ENCODE measurements around the gene MYADM. TPM values are rescaled to one million over a fixed set of nuclear protein-coding genes. Genes with fewer than 3 reads are reported as not detected.

The MYADM gene
- total and polyA plus RNA-seq, 2 donors, result 31.9 to 271 TPM

DNA sequence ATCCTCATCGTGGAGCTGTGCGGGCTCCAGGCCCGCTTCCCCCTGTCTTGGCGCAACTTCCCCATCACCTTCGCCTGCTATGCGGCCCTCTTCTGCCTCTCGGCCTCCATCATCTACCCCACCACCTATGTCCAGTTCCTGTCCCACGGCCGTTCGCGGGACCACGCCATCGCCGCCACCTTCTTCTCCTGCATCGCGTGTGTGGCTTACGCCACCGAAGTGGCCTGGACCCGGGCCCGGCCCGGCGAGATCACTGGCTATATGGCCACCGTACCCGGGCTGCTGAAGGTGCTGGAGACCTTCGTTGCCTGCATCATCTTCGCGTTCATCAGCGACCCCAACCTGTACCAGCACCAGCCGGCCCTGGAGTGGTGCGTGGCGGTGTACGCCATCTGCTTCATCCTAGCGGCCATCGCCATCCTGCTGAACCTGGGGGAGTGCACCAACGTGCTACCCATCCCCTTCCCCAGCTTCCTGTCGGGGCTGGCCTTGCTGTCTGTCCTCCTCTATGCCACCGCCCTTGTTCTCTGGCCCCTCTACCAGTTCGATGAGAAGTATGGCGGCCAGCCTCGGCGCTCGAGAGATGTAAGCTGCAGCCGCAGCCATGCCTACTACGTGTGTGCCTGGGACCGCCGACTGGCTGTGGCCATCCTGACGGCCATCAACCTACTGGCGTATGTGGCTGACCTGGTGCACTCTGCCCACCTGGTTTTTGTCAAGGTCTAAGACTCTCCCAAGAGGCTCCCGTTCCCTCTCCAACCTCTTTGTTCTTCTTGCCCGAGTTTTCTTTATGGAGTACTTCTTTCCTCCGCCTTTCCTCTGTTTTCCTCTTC is 6.3 kb downstream of the MYADM start:
- no peaks in the 10 kb centered on the region for H3K4me1 ChIP-seq (ENCODE audit: insufficient read depth)
- no peak overlapping the region for H3K4me3 ChIP-seq (ENCODE audit: low read depth, low read length)
- DNase-seq (ENCODE audit: extremely low spot score), result no peak
- no peak overlapping the region for H3K27ac ChIP-seq (ENCODE audit: low read depth)
- H3K36me3 ChIP-seq (ENCODE audit: insufficient read depth), result peaks cover 2% of the 10 kb centered on the region
- 90% methylated on average over 51 of the region's 51 CpGs for WGBS

- Histone ChIP-seq H3K27ac (ENCODE audit: low read depth) (no peak overlapping the region), H3K36me3 (ENCODE audit: insufficient read depth) (peaks cover 2% of the 10 kb centered on the region), H3K4me3 (ENCODE audit: low read depth, low read length) (no peak overlapping the region), H3K4me1 (ENCODE audit: insufficient read depth) (no peaks in the 10 kb centered on the region)
- no peak for DNase-seq (ENCODE audit: extremely low spot score)
- WGBS, result 72% methylated on average over 6 of the region's 6 CpGs
These were observed 6.9 kb downstream of the MYADM start for GRCh38 chr19:53874606-53874990.

DNA sequence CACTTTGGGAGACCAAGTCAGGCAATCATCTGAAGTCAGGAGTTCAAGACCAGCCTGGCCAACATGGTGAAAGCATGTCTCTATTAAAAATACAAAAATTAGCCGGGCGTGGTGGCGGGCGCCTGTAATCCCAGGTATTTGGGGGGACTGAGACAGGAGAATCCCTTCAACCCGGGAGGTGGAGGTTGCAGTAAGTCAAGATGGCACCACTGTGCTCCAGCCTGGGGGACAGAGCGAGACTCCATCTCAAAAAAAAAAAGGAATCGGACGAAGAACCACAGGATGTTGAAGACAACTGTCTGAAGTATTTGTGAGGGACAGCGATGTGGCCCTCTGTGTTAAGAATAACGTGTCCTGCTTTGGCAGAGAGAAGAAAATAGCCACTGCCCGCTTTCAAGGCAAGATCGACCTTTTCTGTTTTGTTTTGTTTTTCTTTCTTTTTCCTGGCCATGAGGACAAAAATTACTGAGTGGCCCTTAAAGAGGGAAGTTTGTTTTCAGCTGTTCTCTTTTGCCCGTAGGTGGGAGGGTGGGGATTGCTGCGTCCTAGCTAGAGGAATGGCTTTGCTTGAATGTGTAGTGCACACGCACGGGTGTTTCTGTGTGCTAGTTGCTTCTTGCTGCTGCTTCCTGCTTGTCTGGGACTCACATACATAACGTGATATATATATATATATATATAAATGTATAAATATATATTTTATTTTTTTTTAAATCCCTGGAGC is 8.1 kb downstream of the MYADM start:
- 74% methylated on average over 17 of the region's 17 CpGs for WGBS
- no peak overlapping the region for H3K4me3 ChIP-seq (ENCODE audit: low read depth, low read length)
- H3K36me3 ChIP-seq (ENCODE audit: insufficient read depth), result peaks cover 2% of the 10 kb centered on the region
- no peaks in the 10 kb centered on the region for H3K4me1 ChIP-seq (ENCODE audit: insufficient read depth)
- no peak overlapping the region for H3K27ac ChIP-seq (ENCODE audit: low read depth)
- no peak for DNase-seq (ENCODE audit: extremely low spot score)

DNA sequence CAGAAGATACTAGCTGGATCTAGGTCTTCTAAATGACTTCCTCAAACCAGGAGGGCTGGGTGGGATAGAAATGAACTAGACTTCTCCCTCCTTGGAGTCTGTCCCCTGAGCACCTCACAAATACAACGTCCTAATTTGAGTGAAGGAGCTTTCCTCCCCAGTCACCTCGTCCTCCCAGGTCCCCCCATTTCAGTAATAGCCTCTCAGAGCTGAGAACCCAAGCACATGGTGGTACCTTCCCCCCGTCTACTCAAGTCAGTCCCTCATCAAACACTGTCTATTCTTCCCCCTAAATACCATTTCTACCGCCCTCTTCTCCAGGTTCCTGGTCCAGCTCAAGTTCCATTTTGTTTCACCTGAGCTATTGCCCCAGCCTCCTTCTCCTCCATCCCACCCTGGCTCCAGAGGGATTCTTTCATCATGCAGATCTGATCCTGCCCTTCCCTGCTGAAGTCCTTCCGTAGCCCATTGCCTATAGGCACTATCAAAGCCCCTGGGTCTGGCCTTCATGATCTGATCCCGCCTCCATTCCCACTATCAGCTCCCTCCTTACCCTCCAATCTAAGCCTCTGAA is 9.1 kb downstream of the MYADM start:
- peaks cover 2% of the 10 kb centered on the region for H3K36me3 ChIP-seq (ENCODE audit: insufficient read depth)
- WGBS, result 75% methylated on average over 6 of the region's 6 CpGs
- no peak overlapping the region for H3K4me3 ChIP-seq (ENCODE audit: low read depth, low read length)
- no peak overlapping the region for H3K27ac ChIP-seq (ENCODE audit: low read depth)
- H3K4me1 ChIP-seq (ENCODE audit: insufficient read depth), result no peaks in the 10 kb centered on the region
- no peak for DNase-seq (ENCODE audit: extremely low spot score)

DNA sequence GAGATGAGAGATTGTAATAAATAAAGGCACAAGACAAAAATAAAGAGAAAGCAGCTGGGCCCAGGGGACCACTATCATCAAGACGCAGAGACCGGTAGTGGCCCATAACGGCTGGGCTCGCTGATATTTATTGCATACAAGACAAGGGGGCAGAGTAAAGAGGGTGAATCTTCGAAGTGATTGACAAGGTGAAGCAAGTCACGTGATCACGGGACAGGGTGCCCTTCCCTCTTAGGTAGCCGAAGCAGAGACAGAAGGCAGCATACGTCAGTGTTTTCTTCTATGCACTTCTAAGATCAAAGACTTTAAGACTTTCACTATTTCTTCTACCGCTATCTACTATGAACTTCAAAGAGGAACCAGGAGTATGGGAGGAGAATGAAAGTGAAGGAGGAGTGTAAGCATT is 9.7 kb downstream of the MYADM start:
- no peak overlapping the region for H3K27ac ChIP-seq (ENCODE audit: low read depth)
- H3K4me3 ChIP-seq (ENCODE audit: low read depth, low read length), result no peak overlapping the region
- H3K36me3 ChIP-seq (ENCODE audit: insufficient read depth), result peaks cover 2% of the 10 kb centered on the region
- DNase-seq (ENCODE audit: extremely low spot score), result no peak
- H3K4me1 ChIP-seq (ENCODE audit: insufficient read depth), result no peaks in the 10 kb centered on the region
- 59% methylated on average over 10 of the region's 10 CpGs for WGBS

- Histone ChIP-seq H3K36me3 (ENCODE audit: insufficient read depth) (no peaks in the 10 kb centered on the region), H3K4me3 (ENCODE audit: low read depth, low read length) (peak overlapping the region; percentile 18), H3K27ac (ENCODE audit: low read depth) (no peak overlapping the region), H3K4me1 (ENCODE audit: insufficient read depth) (no peaks in the 10 kb centered on the region)
- 26% methylated on average over 12 of the region's 12 CpGs for WGBS
- no peak for DNase-seq (ENCODE audit: extremely low spot score)
These were observed 11.1 kb downstream of the MYADM start for GRCh38 chr19:53878776-53879139.

GRCh38 chr19:53879140-53880081 is 11.7 kb downstream of the MYADM start:
- under 1% methylated on average over 51 of the region's 51 CpGs for WGBS
- Histone ChIP-seq H3K4me3 (ENCODE audit: low read depth, low read length) (peak overlapping the region; percentile 18), H3K27ac (ENCODE audit: low read depth) (no peak overlapping the region), H3K4me1 (ENCODE audit: insufficient read depth) (no peaks in the 10 kb centered on the region), H3K36me3 (ENCODE audit: insufficient read depth) (no peaks in the 10 kb centered on the region)
- peak; percentile 83 for DNase-seq (ENCODE audit: extremely low spot score)

GRCh38 chr19:53880711-53881481 is 13.2 kb downstream of the MYADM start:
- H3K36me3 ChIP-seq (ENCODE audit: insufficient read depth), result no peaks in the 10 kb centered on the region
- WGBS, result 33% methylated on average over 6 of the region's 6 CpGs
- DNase-seq (ENCODE audit: extremely low spot score), result no peak
- no peak overlapping the region for H3K4me3 ChIP-seq (ENCODE audit: low read depth, low read length)
- H3K27ac ChIP-seq (ENCODE audit: low read depth), result no peak overlapping the region
- no peaks in the 10 kb centered on the region for H3K4me1 ChIP-seq (ENCODE audit: insufficient read depth)

GRCh38 chr19:53881482-53882390 is 14.1 kb downstream of the MYADM start, which contains the start of gene PRKCG:
PRKCG (plus strand) TSS chr19:53882197; CDS start chr19:53882495, 298 bp downstream.
- Histone ChIP-seq H3K27ac (ENCODE audit: low read depth) (no peak within 1 kb of the TSS), H3K36me3 (ENCODE audit: insufficient read depth) (no peaks in the 10 kb centered on the region), H3K4me3 (ENCODE audit: low read depth, low read length) (peak within 1 kb of the TSS; percentile 27), H3K4me1 (ENCODE audit: insufficient read depth) (no peaks in the 10 kb centered on the region)
- DNase-seq (ENCODE audit: extremely low spot score), result no peak
- 2% methylated on average over 49 of the region's 49 CpGs for WGBS

- Histone ChIP-seq H3K36me3 (ENCODE audit: insufficient read depth) (no peaks in the 10 kb centered on the region), H3K4me3 (ENCODE audit: low read depth, low read length) (no peak overlapping the region), H3K27ac (ENCODE audit: low read depth) (no peak overlapping the region), H3K4me1 (ENCODE audit: insufficient read depth) (no peaks in the 10 kb centered on the region)
- WGBS, result 3% methylated on average over 18 of the region's 18 CpGs
- no peak for DNase-seq (ENCODE audit: extremely low spot score)
These were observed 14.8 kb downstream of the MYADM start for GRCh38 chr19:53882391-53883050.

DNA sequence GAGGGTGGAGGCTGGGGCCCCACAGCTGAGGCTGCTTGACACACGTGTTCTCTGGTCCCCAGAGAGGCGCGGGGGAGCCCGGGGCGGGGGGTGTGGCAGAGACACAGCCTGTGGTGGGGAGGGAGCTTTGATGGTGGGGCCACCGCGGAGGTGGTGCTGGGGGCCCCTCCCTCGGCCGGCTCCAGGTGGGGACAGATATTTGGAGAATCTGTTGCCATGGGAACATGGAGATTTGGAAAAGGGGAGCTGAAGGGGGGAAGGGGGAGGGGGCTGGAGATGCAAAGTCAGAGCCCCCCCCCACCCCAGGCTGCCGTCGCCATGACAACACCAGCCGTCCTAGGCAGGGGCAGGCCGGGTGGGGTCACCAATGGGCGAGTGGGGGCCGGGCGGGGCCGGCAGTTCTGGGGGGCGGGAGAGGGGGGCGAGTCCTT is 15.6 kb downstream of the MYADM start:
- 2% methylated on average over 19 of the region's 19 CpGs for WGBS
- Histone ChIP-seq H3K27ac (ENCODE audit: low read depth) (no peak overlapping the region), H3K4me1 (ENCODE audit: insufficient read depth) (no peaks in the 10 kb centered on the region), H3K36me3 (ENCODE audit: insufficient read depth) (no peaks in the 10 kb centered on the region), H3K4me3 (ENCODE audit: low read depth, low read length) (no peak overlapping the region)
- no peak for DNase-seq (ENCODE audit: extremely low spot score)

All from urinary bladder (tissue), 4 donors.